ENCODE data around the gene MIDN.
"Not testable (repeated sequence)": the region's sequence is repeated elsewhere in the genome, so short reads cannot be mapped to it uniquely, and the experiment has no call there.

MIDN gene

DNA sequence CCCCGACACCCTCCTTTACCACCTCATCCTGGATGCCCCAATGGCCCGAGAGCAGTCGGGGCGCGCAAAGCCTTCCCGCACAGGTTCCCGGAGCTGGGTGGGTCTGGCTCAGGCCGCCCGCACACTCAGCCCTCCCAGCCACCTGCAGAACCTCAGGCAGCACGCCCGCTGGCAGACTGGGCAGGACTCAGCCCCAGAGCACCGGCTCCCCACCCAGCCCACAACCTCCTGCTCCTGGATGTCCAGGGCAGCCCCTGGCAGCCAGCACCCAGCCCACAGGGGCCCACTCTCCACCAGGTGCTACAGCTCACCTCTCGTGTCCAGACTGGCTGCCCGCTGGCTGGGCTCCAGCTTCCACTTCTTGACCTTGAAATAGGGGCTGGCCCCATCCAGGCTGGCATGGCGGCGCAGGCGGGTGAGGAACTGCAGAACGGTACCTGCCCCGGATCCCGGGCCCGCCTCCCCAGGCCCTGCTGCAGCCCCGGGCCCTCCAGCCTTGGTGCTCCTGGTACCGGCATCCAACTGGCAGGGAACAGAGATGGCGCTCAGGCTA, 15.2 kb upstream of the MIDN start:
- no peak for DNase-seq

DNA sequence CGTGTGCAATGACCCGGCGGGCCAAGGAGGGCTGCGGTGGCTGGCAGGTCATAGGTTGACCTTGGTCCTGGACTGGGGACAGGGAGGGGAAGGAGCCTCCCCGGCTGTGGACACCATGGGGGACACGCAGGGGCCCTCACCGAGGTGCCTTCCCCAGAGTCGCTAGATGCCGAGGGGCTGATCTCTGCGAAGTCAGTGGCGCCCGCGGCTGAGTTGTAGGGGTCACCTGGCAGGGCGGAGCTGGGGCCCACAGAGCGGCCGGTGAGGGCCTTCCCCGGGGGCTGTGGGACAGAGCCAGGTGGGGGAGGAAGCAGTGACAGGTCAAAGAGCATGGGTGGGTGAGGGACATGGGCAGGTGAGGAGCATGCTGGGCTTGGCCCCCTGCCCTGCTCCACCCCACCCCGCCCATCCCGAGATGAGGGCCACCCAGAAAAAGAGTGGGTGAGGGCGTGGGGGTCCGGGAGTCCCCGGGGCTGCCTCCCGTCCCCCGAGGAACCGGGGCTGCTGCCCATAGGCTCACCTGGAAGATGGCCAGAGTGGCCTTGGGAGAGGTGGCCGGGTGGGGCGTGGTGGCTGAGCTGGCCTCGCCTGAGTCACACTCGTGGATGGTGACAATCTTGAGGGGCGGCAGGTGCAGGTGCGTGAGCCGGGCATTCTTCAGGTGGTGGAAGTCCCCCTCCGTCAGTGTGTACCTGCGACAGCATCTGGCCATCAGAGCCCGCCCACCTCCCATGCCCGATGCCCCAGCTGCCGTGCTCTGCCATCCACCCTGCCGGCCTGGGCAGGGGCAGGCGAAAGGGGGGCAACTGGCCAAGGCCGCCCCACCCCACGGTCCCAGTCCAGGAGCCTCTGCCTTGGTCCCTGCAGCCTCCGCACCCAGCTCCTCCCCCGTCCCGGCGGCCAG, 14.1 kb upstream of the MIDN start:
- no peak for DNase-seq

DNA sequence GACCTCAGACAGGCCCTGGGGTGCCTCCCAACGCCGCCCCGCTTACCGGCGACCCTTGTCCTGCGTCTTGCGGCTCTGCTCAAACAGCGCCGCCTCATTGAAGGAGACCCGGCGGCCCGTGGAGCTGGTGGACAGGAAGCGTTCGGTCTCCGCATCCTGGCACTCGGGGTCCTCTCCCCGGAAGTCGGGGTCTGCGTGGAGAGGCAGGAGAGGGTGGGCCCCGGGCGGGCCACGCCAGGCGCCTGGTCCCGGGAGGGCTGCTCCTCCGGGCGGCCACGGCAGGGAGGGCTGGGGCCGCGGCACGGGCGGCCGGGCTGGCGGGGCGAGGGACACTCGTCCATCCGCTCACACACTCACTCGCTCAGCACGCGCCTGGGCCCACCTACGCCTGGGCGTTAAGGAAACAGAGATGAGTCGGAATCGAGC, 13.4 kb upstream of the MIDN start:
- no peak for DNase-seq

DNA sequence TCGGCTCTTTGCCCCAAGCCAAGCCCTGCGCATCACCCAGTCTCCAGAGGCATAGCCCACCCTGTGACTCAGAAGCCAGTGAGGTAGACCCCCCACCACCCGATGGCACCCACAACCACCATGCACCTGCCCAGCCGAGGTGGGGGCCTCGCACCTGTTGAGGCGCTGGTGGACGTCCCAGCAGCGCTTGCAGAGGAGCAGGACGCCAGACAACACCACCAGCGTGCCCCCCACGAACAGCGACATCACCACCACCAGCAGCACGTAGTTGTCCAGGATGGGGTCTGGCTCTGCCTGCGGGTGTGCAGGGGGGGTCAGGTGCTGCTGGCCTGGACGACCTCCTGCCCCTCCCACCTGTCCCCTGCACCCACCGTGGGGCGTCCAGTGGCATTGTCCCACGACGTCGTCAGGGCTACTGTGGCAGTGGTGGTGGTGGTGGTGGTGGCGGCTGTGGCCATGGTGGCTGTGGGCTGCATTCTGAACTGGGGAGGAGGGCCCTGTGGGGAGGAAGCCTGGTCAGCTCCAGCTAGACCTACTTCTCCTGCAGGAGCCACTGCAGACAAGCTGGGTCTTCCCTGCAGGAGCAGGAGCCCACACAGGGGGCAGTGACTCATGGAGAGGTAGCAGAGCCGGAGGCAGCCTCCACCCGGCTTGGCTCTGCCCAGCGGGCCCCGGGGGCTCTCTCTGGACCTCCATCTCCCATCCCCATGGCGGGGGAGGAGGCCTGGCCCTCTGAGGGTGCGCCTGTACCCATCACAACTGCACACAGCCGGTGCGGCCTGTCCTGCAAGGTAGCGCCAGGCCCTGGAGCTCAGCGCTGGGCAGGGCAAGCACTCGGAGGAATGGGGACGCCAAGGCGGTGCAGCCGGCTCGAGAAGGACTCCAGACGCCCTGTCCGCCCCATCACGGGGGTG, 12.5 kb upstream of the MIDN start:
- DNase-seq: no peak

DNA sequence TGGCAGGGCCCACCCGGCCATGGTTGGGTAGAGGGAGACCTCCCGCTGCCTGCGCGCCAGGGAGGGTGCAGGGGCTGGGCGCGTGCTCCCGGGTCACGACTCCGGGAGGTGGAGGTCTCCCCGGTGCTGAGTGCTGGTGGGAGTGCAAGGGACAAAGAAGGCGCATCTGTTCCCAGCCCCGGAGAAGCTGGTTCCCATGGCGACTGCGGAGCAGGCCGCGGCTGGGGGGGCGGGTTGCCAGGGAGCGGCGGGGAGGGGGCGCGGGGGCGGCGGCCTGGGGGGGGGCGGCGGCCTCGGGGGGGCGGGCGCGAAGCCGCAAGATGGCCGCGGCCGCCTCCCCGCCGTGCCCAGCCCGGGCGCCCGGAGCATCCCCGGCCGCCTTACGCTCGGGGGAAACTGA, 11.8 kb upstream of the MIDN start:
- no peak for DNase-seq

DNA sequence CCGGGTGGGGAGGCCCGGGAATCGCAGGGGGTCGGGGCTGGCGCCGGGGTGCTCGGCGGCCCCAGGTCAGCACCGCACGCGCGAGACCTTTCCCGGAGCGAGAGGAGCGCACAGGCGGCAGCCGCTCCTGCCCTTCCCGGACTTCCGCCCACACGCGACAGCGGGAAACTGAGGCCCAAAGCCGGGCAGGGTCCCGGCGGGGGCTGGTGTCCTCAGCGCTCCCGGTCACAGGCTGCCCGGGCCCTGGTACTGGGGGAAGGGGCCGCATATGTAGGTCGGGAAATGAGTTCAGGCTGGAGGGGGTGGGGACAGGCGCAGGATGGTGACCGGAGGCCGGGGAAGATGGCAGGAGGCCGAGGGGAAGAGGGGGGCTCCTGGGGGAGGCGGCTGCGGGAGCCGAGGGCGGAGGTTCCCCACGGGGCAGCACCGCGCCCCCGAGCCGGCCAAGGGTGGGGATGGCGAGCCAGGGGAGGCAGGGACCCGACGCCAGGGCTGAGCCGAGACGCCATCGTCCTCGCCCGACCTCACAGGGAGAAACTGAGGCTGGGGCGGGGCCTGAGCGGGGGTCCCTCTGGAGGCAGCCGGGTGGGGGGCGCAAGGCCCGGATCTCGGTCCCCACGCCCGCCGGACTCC, 11.2 kb upstream of the MIDN start:
- no peak for DNase-seq

DNA sequence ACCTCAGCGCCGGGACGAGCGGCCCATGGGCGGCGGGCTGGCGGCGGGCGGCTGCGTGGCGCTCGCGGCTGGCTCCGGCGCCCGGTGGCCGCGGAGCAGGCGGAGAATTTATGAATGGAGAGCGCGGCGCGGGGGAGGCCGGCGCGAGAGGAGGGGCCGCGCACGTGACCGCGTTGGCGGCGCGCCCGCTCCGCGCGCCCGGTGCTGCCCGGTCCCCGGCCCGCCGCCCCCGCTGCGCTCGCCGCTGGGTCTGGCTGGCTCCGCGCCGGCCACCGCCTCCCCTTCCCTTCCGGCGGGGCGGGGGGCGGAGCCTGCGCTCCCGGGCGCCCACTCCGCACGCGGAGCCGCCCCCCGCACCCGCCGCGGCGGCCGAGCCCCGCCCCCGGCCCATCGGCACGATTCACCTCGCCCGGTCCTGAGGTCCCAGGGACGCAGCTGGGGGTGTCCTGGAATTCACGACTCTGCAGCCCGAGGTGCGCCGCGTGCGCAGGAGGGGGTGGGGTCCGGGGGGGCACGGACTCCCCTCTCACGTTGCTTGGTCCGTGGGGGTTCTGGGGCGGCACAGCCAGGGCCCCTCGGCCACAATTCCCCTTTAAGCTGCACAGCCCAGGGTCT, 10.5 kb upstream of the MIDN start, which contains the start of gene CBARP:
Gene CBARP (minus strand): TSS at position 252 of the 615 bp plus-strand sequence. CDS start 1,905 bp downstream, outside the sequence.
- no peak for DNase-seq

DNA sequence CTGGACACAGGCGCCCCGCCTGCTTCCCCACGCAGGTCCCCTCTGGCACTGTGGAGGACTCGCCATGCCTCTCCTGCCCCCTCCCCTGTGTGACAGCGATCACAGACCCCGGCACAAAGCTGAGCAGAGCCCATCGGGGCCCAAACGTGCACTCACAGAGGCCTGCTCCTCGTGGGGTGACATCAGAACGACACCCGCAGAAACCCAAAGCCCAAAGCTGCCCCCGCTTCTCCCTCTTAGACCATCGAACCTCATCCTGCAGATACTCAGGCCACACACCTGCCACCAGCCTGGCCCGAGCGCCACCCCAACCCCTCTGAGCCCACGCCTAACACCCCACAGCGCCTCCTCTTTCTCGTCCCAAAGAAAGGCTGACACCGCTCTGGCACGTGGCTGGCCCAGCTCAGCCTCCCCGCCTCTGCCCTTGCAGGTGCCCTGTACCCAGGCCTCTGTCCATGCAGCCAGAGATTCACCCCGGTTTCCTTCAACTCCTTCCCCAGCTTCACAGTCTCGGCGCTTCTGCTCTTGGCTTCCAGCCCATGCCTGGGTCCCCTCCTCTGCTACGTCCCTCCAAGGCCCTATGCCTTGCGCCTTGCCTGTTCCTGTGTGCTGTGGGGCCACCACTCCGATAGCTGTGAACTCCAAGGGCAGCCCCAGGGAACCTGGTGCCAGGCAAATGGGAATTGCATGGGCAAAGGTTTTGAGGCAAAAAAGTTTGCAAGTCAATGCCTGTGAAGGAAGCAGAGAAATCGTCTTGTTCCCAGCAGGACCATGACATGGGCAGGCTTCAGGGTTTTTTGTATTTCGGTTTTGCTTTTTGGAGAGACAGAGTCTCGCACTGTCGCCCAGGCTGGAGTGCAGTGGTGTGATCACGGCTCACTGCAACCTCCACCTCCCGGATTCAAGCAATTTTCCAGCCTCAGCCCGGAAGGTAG, 9.7 kb upstream of the MIDN start:
- DNase-seq: no peak

DNA sequence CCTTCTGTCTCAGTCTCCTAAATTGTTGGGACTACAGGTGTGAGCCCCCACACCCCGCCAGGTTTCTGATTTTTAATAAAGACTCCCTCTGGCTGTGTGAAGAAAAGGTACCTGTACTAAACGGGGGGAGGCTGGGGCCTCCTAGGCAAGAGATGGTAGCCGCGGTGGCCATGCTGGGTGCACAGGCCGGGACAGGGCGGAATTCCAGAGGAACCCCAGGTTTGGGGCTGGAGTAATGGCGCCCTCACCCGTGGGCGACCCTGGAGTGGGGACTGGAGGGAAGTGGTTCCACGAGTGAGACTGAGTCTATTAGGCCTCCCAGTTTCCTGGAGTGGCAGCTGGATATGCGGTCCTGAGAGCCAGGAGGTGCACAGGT, 9.0 kb upstream of the MIDN start:
- no peak for DNase-seq

DNA sequence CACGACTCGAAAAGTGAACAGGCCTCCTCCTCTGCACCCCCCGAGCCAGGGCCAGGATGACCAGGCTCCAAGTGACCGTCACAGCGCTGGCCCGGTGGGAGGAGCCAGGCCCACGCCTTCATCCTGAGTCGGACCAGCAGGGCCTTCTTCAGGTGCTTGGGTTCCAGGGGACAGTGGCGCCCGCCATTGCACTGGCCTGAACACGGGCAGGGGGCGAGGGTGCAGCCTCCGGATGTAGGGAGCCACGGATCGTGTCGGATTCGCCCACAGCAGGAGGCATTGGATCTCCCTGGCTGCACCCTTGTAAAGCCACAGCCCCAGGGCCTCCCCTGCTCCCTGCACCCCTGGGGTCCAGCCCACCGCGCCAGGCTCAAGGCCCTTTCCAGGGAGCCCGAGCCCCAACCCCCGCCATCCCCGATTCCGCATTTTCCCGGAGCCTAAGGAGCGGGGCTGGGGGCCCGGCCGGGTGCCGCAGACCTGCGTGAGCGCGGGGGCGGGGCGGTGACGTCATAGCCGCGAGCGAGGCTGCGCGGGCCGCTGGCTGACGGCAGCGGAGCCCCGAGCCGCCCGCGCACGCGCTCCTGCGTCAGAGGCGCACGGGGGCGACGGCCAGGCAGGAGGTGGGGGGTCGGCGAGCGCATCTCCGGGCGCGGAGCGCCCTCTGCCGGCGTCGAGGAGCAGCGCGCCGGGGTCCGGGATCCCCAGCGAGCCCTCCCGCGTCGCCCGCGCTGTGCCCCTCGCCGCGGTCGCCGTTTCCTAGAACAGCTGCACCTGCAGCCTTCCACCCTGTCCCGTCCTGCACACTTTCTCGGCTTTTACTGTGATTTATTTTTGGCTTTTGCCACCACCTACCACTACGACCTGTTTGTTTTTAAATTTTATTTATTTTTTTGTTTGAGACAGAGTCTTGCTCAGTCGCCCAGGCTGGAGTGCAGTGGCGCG, 8.3 kb upstream of the MIDN start:
- DNase-seq: peak; percentile 92

DNA sequence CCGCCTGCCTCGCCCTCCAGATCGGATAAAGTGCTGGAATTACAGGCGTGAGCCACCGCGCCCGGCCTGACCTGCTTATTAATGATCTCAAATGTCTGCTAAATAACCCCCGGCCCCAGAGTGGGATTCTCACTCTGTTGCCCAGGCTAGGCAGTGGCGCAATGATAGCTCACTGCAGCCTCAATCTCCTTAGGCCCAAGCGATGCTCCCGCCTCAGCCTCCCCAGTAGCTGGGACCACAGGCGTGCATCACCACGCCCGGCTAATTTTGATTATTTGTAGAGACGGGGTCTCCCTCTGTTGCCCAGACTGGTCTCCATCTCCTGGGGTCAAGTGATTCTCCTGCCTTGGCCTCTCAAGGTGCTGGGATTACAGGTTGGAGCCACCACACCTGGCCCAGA, 7.5 kb upstream of the MIDN start:
- no peak for DNase-seq

DNA sequence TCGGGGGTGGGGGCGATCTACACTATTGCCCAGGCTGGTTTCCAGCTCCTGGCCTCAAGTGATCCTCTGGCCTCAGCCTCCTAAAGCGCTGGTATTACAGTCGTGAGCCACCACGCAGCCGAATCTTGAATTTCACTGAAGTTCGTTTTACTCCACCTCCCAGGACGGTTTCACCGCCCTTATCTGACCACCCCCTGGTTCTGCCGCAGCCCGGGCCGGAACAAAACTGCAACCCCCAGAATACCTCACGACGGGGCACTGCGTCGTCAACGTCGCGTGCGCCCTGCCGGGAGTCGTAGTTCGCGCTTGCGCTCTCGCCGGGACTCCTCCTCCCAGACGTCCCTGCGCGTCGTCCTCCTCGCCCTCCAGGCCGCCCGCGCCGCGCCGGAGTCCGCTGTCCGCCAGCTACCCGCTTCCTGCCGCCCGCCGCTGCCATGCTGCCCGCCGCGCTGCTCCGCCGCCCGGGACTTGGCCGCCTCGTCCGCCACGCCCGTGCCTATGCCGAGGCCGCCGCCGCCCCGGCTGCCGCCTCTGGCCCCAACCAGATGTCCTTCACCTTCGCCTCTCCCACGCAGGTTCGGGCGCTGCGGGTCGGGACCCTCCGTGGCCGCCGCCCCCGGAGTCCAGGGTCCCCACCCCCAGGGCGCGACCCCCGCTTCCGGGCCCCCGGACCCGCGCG, 6.8 kb upstream of the MIDN start, which contains the start of gene ATP5F1D:
Gene ATP5F1D (plus strand): TSS at position 335 of the 679 bp plus-strand sequence. CDS start 100 bp downstream, at position 435.
- DNase-seq: peak; percentile 93

DNA sequence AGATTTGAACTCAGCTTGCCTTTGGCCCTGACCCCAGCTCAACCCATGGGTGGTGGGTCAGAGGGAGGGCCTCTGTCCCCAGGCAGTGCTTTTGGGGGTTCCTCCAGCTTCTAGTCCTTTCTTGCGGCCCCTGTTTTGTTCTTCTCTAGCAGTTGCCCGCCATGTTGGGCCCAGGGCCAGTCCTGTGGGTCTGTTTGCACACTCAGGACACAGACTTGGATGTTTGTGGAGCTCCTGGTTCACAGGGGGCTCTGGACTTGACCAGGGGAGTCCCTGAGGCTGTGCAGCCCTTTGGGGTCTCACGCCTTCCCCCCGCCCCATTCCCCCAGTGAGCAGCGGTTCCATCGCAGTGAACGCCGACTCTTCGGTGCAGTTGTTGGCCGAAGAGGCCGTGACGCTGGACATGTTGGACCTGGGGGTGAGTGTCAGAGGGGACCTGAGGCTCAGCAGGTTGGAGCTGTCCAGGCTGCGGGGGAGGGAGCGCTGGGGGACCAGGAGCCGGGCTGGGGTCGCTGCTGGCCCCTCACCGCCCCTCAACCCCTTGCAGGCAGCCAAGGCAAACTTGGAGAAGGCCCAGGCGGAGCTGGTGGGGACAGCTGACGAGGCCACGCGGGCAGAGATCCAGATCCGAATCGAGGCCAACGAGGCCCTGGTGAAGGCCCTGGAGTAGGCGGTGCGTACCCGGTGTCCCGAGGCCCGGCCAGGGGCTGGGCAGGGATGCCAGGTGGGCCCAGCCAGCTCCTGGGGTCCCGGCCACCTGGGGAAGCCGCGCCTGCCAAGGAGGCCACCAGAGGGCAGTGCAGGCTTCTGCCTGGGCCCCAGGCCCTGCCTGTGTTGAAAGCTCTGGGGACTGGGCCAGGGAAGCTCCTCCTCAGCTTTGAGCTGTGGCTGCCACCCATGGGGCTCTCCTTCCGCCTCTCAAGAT, 4.4 kb upstream of the MIDN start:
- DNase-seq: peak; percentile 69

DNA sequence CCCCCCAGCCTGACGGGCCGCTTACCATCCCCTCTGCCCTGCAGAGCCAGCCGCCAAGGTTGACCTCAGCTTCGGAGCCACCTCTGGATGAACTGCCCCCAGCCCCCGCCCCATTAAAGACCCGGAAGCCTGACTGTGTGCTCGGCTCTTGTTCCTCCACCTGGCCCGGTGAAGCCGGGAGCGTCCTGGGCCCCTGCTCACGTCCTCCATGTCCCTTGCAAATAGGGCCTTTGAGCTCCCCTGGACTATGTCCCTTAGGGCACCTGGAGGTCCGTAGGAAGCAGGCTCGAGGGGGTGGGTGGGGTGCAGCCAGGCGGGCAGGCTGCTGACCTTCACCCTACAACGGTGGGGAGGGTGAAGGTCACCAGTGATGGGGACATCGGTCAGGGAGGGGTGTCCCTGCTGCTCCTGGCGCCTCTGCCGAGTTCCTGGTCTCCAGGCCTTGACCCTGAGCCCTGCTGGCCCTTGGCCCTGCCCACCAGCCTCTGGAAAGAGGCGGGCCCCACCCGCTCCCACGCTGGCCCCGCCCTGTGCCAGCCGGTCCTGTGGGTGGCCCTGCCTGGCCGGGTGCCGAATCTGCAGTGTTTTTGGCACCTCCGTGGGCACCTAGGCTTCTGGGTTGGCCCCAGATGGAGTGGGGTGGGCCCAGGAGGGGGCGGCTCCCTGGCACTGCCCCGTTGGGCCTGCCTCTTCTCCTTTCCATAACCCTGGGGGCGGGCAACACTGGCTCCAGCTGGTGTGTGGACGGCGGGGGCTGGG, 3.5 kb upstream of the MIDN start:
- DNase-seq: no peak

DNA sequence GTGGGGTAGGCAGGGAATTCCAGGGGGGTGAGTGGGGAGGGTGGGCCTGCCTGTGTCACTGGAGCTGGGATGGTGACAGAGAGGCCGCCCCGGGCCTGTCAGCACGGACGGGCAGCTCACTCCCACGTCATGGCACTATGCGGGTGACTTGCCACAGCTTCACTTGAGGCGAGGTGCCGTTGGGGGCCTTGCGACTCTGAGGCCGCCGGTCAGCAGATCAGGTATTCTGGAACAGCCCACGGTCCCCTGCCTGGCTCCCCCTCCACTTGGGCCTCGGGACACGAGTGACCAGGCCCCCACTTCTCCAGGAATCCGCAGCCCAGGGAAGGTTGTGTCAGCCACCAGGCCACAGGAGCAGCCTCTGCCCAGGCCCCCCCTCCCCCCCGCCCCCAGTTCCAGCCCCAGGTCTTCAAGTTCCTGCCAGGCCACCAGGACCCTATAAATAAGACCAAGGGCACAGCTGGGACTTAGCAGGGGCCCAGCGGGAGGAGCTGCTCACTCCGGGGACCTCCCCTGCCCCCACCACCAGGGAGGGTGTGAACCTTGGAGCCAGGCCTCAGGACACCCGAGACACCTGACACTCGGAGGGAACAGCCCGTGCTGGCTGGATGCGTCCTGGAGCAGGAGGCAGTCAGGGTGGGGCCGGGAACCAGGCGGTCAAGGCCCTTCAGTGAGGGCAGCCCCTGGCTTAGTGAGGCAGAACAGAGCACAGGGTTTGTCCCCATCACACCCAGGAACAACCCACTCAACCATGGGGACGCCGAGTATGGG, 2.7 kb upstream of the MIDN start:
- no peak for DNase-seq

DNA sequence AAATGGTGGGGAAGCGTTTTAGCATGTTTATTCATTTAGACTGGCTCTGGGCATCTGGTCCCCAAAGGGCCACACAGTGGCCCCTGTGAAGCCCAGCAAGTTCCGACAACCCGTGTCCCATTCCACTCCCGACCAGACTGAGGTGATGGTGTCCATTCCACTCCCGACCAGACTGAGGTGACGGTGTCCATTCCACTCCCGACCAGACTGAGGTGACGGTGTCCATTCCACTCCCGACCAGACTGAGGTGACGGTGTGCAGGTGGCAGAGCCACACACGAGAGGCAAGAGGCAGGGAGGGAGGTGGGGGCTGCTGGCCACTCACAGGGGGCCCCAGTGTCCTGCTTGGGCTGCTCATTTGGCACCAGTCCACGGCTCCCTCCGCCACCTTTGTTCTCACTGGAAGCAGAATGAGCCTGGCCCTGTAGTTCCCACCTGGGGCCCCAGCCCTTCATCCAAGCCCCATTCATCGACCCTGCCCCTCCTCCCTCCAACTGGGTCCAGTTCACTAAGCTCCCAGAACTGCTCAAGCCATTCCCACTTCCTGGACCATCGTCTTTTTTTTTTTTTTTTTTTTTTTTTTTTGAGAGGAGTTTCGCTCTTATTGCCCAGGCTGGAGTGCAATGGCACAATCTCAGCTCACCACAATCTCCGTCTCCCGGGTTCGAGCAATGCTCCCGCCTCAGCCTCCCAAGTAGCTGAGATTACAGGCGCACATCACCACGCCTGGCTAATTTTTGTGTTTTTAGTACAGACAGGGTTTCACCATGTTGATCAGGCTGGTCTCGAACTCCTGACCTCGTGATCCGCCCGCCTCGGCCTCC, 1.9 kb upstream of the MIDN start:
- not testable (repeated sequence) for DNase-seq

Measured in NK-92 treated with Interleukin-12 subunit alpha and Interleukin-12 subunit beta, amount 100 ng/mL, for 24 hours (cell line).